Astrocyte (in vitro differentiated cells and primary cell): ENCODE data around the gene IL19. TPM values are rescaled to one million over a fixed set of nuclear protein-coding genes. Genes with fewer than 3 reads are reported as not detected.

Experiments used
- DNase-seq: peaks from one replicate; pipeline ENCODE4 v3.0.0-alpha.2; 2010; ENCODE audit warnings: low read depth
- FAIRE-seq: peaks from 2 replicates; lab custom pipeline; 2011; peaks lifted over from hg19 to GRCh38; lab: Jason Lieb, UNC
- H2AFZ ChIP-seq: 2 replicates; pipeline ENCODE4 v1.6.0; 2012; ENCODE audit warnings: low read depth, low read length, inconsistent platforms
- H3K27ac ChIP-seq: 2 replicates; pipeline ENCODE4 v1.5.1; 2011; ENCODE audit warnings: low read depth, low read length, inconsistent platforms
- H3K27me3 ChIP-seq: 2 replicates; pipeline ENCODE4 v1.6.0; 2011; ENCODE audit warnings: low read length, inconsistent platforms; ENCODE audit not compliant: insufficient read depth
- H3K36me3 ChIP-seq: 2 replicates; pipeline ENCODE4 v1.5.1; 2011; ENCODE audit warnings: low read length, inconsistent platforms; ENCODE audit not compliant: insufficient read depth
- H3K4me1 ChIP-seq: 2 replicates; pipeline ENCODE4 v1.5.1; 2011; ENCODE audit warnings: low read length, inconsistent platforms; ENCODE audit not compliant: insufficient read depth
- H3K4me2 ChIP-seq: 2 replicates; pipeline ENCODE4 v1.6.0; 2012; ENCODE audit warnings: low read length, inconsistent platforms
- H3K4me3 ChIP-seq: 2 replicates; pipeline ENCODE4 v1.5.1; 2011; ENCODE audit warnings: low read depth, mild to moderate bottlenecking, low read length, inconsistent platforms; ENCODE audit not compliant: insufficient read depth
- H3K79me2 ChIP-seq: 2 replicates; pipeline ENCODE4 v1.6.0; 2012; ENCODE audit warnings: mild to moderate bottlenecking, low read length, inconsistent platforms; ENCODE audit not compliant: insufficient read depth
- H3K9ac ChIP-seq: 2 replicates; pipeline ENCODE4 v1.6.0; 2012; ENCODE audit warnings: mild to moderate bottlenecking, low read length, inconsistent platforms
- H3K9me3 ChIP-seq: 2 replicates; pipeline ENCODE4 v1.5.1; 2012; ENCODE audit warnings: low read depth, mild to moderate bottlenecking, low read length, inconsistent platforms; ENCODE audit not compliant: insufficient read depth
- H4K20me1 ChIP-seq: 2 replicates; pipeline ENCODE4 v1.6.0; 2012; ENCODE audit warnings: low read length, inconsistent platforms; ENCODE audit not compliant: insufficient read depth
- H3K27ac Mint-ChIP-seq: one replicate; pipeline ENCODE4 v1.8.0; 2021; ENCODE audit warnings: mild to moderate bottlenecking, mixed read lengths; ENCODE audit not compliant: unreplicated experiment
- H3K27me3 Mint-ChIP-seq: one replicate; pipeline ENCODE4 v1.8.0; 2021; ENCODE audit warnings: low read depth, mixed read lengths; ENCODE audit not compliant: unreplicated experiment
- H3K36me3 Mint-ChIP-seq: one replicate; pipeline ENCODE4 v1.8.0; 2021; ENCODE audit warnings: low read depth, mixed read lengths; ENCODE audit not compliant: unreplicated experiment
- H3K4me1 Mint-ChIP-seq: one replicate; pipeline ENCODE4 v1.8.0; 2021; ENCODE audit warnings: low read depth, mixed read lengths; ENCODE audit not compliant: unreplicated experiment
- H3K4me3 Mint-ChIP-seq: one replicate; pipeline ENCODE4 v1.8.0; 2021; ENCODE audit warnings: mild to moderate bottlenecking, moderate library complexity, mixed read lengths; ENCODE audit not compliant: unreplicated experiment
- H3K9me3 Mint-ChIP-seq: one replicate; pipeline ENCODE4 v1.8.0; 2021; ENCODE audit warnings: mild to moderate bottlenecking, mixed read lengths; ENCODE audit not compliant: unreplicated experiment
- CTCF ChIP-seq: IDR thresholded peaks from 2 replicates; pipeline ENCODE4 v1.5.1; 2011; ENCODE audit warnings: low read depth, mild to moderate bottlenecking, inconsistent platforms, low read length, moderate library complexity; ENCODE audit not compliant: insufficient read depth
- EZH2 ChIP-seq: IDR thresholded peaks from 2 replicates; pipeline ENCODE4 v1.6.1; 2012; ENCODE audit warnings: mild to moderate bottlenecking, low read length, inconsistent platforms; ENCODE audit not compliant: insufficient read depth
- total RNA-seq: library from RNA; stranded (reverse); gene quantifications from 2 replicates; pipeline ENCODE4 v1.2.1, GENCODE V29; 2021

Gene IL19
- total RNA-seq, 1 donor from 2014 or later: 0.23 TPM

GRCh38 chr1:206803221-206803730 is 32.7 kb downstream of the IL19 start:
- H3K4me1 Mint-ChIP-seq: no peaks in the 10 kb centered on the region
- Histone ChIP-seq H3K27me3 (peaks cover 28% of the 10 kb centered on the region), H3K9ac (no peak overlapping the region), H2AFZ (no peak overlapping the region), H3K36me3 (no peaks in the 10 kb centered on the region), H3K9me3 (no peaks in the 10 kb centered on the region), H3K27ac (no peak overlapping the region), H4K20me1 (no peaks in the 10 kb centered on the region), H3K79me2 (no peaks in the 10 kb centered on the region), H3K4me1 (no peaks in the 10 kb centered on the region), H3K4me3 (no peak overlapping the region), H3K4me2 (no peak overlapping the region)
- no peak overlapping the region for H3K27ac Mint-ChIP-seq
- FAIRE-seq (no peak), DNase-seq (no peak)
- H3K4me3 Mint-ChIP-seq: no peak overlapping the region
- H3K9me3 Mint-ChIP-seq: no peaks in the 10 kb centered on the region
- TF ChIP-seq CTCF (no peak), EZH2 (no peak)
- peaks cover 1% of the 10 kb centered on the region for H3K36me3 Mint-ChIP-seq
- H3K27me3 Mint-ChIP-seq: peaks cover 52% of the 10 kb centered on the region

GRCh38 chr1:206804156-206804737 is 33.7 kb downstream of the IL19 start:
- peaks cover 1% of the 10 kb centered on the region for H3K36me3 Mint-ChIP-seq
- H3K27me3 ChIP-seq: peaks cover 25% of the 10 kb centered on the region
- no peak overlapping the region for H3K27ac Mint-ChIP-seq
- no peaks in the 10 kb centered on the region for H3K4me1 ChIP-seq
- H3K79me2 ChIP-seq: no peaks in the 10 kb centered on the region
- no peak overlapping the region for H3K4me3 Mint-ChIP-seq
- DNase-seq: no peak
- no peak for FAIRE-seq
- H2AFZ ChIP-seq: no peak overlapping the region
- no peaks in the 10 kb centered on the region for H3K9me3 Mint-ChIP-seq
- no peak overlapping the region for H3K4me3 ChIP-seq
- H3K27ac ChIP-seq: no peak overlapping the region
- TF ChIP-seq EZH2 (no peak), CTCF (no peak)
- no peaks in the 10 kb centered on the region for H3K36me3 ChIP-seq
- no peaks in the 10 kb centered on the region for H3K4me1 Mint-ChIP-seq
- no peak overlapping the region for H3K9ac ChIP-seq
- H4K20me1 ChIP-seq: no peaks in the 10 kb centered on the region
- H3K9me3 ChIP-seq: no peaks in the 10 kb centered on the region
- H3K4me2 ChIP-seq: no peak overlapping the region
- H3K27me3 Mint-ChIP-seq: peaks cover 50% of the 10 kb centered on the region

- no peak overlapping the region for H2AFZ ChIP-seq
- H3K4me2 ChIP-seq: no peak overlapping the region
- no peaks in the 10 kb centered on the region for H3K4me1 ChIP-seq
- H4K20me1 ChIP-seq: no peaks in the 10 kb centered on the region
- no peak for TF ChIP-seq CTCF
- TF ChIP-seq EZH2: no peak
- peaks cover 44% of the 10 kb centered on the region for H3K27me3 Mint-ChIP-seq
- no peak overlapping the region for H3K9ac ChIP-seq
- no peaks in the 10 kb centered on the region for H3K9me3 Mint-ChIP-seq
- H3K9me3 ChIP-seq: no peaks in the 10 kb centered on the region
- peaks cover 1% of the 10 kb centered on the region for H3K36me3 Mint-ChIP-seq
- H3K4me3 ChIP-seq: no peak overlapping the region
- H3K27ac Mint-ChIP-seq: no peak overlapping the region
- H3K79me2 ChIP-seq: no peaks in the 10 kb centered on the region
- FAIRE-seq: no peak
- H3K36me3 ChIP-seq: no peaks in the 10 kb centered on the region
- H3K4me1 Mint-ChIP-seq: no peaks in the 10 kb centered on the region
- H3K27ac ChIP-seq: no peak overlapping the region
- peaks cover 24% of the 10 kb centered on the region for H3K27me3 ChIP-seq
- no peak overlapping the region for H3K4me3 Mint-ChIP-seq
- DNase-seq: no peak
Observed at GRCh38 chr1:206805357-206805756, 34.8 kb downstream of the IL19 start.
